Putamen (tissue), 1 donor: Measurements from ENCODE around the gene CFAP45.
A peak's percentile ranks its signal among the peaks of the same experiment; 100 is the strongest.

Experiments
- DNase-seq: peaks from one replicate; pipeline ENCODE4 v3.0.0-alpha.2; 2016; ENCODE audit warnings: low spot score

The CFAP45 gene

GRCh38 chr1:159877695-159878444 is 22.1 kb downstream of the CFAP45 start:
- no peak for DNase-seq

GRCh38 chr1:159873530-159874143 is 26.3 kb downstream of the CFAP45 start:
- DNase-seq: no peak

GRCh38 chr1:159872891-159873290 is 27.1 kb downstream of the CFAP45 start:
- no peak for DNase-seq

DNA sequence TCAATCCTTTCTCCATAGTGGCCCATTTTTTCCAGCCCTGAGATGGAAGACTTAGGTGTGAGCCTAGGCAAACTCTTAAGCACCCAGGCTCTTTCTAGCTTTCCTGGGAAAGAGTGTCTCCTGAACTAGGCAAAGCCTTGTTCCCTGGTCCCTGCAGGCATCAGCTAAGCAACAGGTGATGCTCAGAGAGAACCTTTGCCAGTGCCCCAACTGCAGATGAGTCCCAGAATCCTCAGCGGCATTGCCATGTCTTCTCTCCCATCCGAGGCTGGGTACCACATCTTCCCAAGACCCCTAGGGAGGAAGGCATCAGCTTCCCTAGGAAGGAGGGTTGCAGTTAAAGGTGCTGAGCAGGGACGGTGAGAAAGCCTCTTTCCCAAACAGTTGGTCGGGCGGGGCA is 29.3 kb downstream of the CFAP45 start:
- no peak for DNase-seq

- DNase-seq: no peak
Measured at GRCh38 chr1:159869607-159870006, 30.4 kb downstream of the CFAP45 start.

DNA sequence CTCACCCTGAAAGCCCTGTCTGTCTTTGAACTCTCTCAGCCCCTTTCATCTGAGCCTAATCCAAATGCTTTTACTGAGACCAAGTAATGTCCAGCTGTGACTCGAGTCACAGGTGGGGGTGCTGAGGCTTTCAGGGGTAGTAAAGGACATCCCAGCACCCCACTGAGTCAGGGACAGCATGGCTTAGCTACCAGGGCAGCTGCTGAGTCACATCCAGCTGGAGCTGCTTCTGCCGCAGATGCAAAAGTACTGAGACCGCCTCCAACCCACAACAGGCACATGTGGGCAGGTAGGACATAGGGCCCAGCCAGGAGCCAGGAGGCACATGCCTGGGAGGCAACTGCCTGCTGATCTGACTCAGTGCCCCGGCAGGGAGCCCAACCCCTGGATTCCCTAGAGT is 30.8 kb downstream of the CFAP45 start:
- DNase-seq: no peak

DNA sequence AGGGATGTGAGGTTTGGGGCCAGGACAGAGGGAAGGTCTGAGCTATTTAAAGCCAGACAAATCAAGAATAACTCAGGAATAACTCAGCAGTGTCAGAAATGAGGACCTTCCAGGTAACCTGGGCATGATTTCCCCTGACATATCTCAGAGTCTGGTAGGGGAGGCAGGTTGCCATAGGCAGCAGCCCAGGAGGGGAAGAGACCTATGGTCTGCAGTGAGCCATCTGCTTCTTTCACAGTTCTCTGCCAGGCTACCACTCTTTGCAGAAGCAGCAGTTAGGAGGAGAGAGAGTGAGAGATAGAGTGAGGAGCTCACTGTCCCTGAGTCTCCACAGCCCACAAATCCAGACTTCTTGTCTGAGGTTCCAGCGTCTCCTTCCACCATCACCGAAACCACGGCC is 31.2 kb downstream of the CFAP45 start:
- no peak for DNase-seq

DNA sequence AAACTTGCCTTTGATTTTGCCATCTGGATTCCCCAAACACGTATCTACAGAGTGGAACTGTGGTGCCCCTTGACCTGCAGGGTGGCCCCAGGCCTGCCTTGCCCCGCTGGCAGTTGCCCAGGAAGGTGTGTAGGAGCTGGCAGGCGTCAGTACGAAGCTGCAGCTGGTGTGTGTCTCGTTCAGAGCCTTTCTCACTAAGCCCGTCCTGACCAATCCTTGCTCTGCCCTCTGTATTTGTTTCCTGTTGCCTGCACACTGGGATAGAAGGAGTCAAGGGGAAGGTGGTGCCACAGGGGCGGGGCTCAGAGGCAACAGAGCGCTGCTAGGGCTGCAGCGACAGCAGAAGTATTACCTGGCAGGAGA is 32.3 kb downstream of the CFAP45 start:
- DNase-seq: no peak

- DNase-seq: no peak
Measured at GRCh38 chr1:159866905-159867663, 32.9 kb downstream of the CFAP45 start.

DNA sequence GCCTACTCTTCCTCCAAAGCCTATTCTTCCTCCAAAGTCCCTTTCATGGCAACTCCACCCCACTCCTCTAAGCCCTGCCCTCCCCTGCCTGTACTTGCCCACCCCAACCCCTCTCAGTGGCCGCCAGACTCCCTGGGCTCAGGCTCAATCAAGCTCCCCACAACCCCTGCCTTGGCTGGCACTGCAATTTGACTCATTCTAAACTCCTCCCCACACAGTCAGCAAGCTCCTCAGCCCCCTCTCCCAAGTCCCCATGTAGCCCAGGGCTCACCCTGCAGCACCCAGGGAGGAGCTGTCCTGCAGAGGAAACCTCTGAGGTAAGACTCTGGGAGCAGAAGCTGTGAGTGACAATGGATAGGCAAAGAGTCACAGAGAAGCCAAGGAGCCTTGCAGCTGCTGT is 33.9 kb downstream of the CFAP45 start:
- DNase-seq: no peak

DNA sequence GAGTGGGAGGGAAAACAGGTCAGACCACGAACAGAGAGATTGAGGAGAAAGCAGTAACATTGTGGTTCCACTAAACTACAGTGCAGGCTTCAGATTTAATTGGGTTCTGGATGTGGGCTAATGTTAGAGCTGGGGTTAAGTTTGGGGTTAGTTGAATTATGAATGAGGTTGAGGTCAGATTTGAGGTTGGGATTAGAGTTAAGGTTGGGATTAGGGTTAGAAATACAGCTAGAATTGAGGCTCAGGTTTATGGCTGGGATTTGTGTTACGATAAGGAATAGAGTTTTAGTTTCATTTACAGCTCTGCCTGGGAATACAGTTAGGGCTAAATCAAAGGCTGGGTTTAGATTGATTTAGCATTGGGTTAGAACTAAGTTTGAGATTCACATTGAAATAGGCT is 35.7 kb downstream of the CFAP45 start:
- DNase-seq: no peak

DNA sequence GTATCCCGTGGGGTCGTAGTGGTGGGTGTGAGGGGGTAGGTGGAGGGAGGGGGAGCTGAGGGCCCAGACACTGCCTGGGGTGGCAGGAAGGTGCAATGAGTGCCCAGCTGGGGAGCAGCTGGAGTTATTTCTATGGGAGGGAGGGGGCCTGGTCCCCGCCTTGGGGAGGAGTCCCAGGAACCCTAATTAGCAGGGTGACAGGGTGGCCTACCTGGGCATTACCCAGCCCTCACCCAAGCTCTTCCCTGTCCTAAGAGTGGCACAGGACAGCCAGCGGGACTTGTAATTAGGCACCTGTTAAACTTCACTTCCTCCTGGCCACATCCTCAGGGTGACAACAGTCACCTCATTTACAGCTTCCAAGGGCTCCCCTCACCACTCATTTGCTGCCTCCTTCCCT is 37.4 kb downstream of the CFAP45 start, which contains the start of gene VSIG8:
VSIG8 (minus strand) TSS at position 101 of the 400 bp plus-strand sequence. CDS start 136 bp downstream, outside the sequence.
- no peak for DNase-seq

DNA sequence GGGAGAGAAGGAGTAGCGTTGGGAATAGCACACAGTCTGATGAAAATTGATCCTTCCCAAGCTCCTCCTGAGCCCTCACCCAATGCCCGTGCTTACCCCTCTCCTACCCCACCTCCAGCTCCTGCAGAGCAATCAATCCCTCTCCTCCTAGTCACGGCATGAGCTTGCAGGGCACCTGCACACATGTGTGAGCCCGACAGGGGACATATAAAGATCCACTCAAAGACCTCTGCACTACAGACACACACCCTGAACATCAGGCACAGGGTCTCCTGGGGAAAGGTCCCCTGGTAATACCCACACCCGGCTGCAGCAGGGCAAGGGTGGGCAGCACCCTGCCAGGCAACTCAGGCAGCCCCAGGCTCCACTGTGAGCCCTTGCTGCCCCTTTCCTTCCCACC is 37.9 kb downstream of the CFAP45 start:
- no peak for DNase-seq

DNA sequence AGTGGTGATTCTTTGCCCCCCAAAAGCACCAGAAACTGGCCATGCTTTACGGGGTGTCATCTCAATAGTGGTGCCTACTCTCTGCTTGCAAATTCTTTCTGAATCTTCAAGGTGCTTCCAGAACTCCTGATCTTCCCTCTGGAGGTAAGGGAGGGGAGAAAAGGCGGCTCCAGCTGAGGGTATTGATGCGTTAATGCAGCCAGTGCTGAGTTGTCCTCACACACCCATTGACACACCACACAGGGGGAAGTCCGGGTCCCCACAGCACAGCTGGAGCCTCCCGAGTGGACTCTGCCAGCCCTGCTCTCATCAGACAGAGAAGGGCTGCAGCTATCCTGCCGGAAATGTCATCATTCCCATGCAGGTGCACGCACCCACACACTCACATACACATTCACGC is 38.7 kb downstream of the CFAP45 start:
- DNase-seq: no peak

DNA sequence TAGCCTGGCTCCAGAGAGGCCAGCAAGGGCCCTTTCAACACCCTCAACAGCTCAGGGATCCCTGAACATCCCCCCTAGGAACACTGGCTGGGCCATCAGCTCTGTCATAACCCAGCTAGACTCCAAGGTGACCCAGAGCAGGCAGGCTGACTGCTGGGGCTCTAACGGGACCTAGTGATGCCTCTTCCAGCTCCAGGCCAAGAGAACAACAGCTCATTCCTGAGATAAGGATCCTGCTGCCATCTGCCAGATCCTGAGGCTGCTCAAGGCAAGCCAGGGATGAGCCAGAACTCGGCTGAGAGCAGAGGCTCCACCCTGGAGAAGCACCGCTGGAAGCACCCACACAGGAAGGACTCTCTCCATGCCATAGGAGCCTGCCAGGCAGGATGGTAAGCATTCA is 39.5 kb downstream of the CFAP45 start:
- no peak for DNase-seq

GRCh38 chr1:159859767-159860322 is 40.1 kb downstream of the CFAP45 start:
- DNase-seq: no peak

- no peak for DNase-seq
Measured at GRCh38 chr1:159857889-159858288, 42.1 kb downstream of the CFAP45 start.

- no peak for DNase-seq
Measured at GRCh38 chr1:159856576-159856975, 43.4 kb downstream of the CFAP45 start.

DNA sequence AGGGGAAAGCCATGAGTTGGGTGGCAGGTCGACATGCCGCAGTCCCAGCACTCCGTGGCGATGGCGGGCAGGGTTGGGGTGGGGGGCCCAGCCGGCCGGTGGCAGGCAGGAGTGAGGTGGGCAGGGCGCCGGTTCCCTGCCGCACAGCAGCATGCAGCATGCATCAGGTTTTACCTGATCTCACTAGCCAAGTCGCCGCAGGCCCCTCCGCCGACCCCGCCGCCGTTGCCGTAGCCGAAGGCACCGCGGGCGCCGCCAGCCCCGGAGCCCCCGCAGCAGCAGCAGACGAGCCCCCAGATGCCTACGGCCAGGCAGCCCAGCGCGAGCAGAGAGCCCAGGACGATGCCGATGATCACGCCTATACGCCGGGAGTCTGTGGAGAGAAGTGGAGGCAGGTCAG is 44.3 kb downstream of the CFAP45 start:
- DNase-seq: no peak

DNA sequence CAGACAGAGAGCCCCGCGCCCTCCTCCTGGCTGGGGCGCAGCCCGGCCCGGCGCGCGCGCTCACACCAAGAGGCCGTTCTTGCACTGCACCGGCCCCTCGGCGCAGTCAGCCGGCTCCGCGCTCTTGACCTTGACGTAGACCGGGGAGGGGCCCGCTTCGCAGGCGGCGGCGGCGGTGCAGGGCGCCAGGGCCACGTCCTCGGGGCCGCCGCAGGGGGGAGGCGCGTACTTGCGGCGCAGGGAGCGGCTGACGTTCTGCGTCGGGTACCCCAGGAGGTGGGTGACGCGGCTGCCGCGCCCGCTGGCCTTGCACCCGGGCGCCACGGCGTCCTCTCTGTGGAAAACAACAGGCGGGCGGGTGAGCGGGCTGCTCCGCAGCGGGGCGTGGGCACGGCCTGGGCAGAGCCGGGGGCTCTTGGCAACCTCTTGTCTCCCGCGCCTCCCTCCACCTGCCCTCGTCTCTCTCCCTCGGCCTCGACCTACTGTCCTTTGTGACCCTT is 45.2 kb downstream of the CFAP45 start:
- DNase-seq: peak; percentile 84

GRCh38 chr1:159854116-159854692 is 45.8 kb downstream of the CFAP45 start:
- peak; percentile 64 for DNase-seq

GRCh38 chr1:159853417-159854115 is 46.4 kb downstream of the CFAP45 start:
- no peak for DNase-seq
